ENCODE data around the gene EPHA5.

DNA sequence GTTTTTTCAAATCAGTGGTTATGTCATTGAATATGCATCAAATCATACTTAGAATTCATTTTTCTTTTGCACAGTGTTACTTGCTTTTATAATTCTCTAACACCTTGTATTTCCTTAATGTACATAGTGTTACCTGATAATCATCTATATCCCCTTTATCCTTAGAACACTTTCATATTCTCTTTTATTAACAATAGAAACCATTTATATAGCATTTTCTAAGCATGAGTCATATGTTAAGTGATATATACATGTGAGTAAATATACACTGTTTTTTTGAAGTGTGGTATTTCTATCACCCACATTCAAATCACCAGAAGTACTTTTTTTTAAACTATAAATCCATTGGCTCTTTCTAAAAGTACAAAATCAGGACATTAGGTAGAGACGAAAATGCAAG, 15.3 kb downstream of the EPHA5 start:
- TF ChIP-seq, protein P1, sequence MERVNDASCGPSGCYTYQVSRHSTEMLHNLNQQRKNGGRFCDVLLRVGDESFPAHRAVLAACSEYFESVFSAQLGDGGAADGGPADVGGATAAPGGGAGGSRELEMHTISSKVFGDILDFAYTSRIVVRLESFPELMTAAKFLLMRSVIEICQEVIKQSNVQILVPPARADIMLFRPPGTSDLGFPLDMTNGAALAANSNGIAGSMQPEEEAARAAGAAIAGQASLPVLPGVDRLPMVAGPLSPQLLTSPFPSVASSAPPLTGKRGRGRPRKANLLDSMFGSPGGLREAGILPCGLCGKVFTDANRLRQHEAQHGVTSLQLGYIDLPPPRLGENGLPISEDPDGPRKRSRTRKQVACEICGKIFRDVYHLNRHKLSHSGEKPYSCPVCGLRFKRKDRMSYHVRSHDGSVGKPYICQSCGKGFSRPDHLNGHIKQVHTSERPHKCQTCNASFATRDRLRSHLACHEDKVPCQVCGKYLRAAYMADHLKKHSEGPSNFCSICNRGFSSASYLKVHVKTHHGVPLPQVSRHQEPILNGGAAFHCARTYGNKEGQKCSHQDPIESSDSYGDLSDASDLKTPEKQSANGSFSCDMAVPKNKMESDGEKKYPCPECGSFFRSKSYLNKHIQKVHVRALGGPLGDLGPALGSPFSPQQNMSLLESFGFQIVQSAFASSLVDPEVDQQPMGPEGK (CRISPR knock-in tag; IDR thresholded peaks at IDR 0.05; ENCODE audit: borderline replicate concordance): no peak
- TF ChIP-seq ESRRG (CRISPR knock-in tag; IDR thresholded peaks at IDR 0.05) (no peak), ARNTL (CRISPR knock-in tag; IDR thresholded peaks at IDR 0.05; ENCODE audit: borderline replicate concordance, low read depth) (no peak), ZNF70 (CRISPR knock-in tag; IDR thresholded peaks at IDR 0.05) (no peak), ZFP30 (CRISPR knock-in tag; IDR thresholded peaks at IDR 0.05) (no peak), ZFP3 (CRISPR knock-in tag; IDR thresholded peaks at IDR 0.05) (no peak), RARB (CRISPR knock-in tag; IDR thresholded peaks at IDR 0.05) (no peak), CSDC2 (CRISPR knock-in tag; IDR thresholded peaks at IDR 0.05) (no peak), GLIS3 (CRISPR knock-in tag; IDR thresholded peaks at IDR 0.05) (no peak), OSR1 (CRISPR knock-in tag; IDR thresholded peaks at IDR 0.05) (no peak), TCF4 (CRISPR knock-in tag; IDR thresholded peaks at IDR 0.05; ENCODE audit: borderline replicate concordance) (no peak), ZNF8 (CRISPR knock-in tag; IDR thresholded peaks at IDR 0.05) (no peak)
- TF ChIP-seq, protein P2, sequence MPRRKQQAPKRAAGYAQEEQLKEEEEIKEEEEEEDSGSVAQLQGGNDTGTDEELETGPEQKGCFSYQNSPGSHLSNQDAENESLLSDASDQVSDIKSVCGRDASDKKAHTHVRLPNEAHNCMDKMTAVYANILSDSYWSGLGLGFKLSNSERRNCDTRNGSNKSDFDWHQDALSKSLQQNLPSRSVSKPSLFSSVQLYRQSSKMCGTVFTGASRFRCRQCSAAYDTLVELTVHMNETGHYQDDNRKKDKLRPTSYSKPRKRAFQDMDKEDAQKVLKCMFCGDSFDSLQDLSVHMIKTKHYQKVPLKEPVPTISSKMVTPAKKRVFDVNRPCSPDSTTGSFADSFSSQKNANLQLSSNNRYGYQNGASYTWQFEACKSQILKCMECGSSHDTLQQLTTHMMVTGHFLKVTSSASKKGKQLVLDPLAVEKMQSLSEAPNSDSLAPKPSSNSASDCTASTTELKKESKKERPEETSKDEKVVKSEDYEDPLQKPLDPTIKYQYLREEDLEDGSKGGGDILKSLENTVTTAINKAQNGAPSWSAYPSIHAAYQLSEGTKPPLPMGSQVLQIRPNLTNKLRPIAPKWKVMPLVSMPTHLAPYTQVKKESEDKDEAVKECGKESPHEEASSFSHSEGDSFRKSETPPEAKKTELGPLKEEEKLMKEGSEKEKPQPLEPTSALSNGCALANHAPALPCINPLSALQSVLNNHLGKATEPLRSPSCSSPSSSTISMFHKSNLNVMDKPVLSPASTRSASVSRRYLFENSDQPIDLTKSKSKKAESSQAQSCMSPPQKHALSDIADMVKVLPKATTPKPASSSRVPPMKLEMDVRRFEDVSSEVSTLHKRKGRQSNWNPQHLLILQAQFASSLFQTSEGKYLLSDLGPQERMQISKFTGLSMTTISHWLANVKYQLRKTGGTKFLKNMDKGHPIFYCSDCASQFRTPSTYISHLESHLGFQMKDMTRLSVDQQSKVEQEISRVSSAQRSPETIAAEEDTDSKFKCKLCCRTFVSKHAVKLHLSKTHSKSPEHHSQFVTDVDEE (CRISPR knock-in tag; IDR thresholded peaks at IDR 0.05): no peak
- TF ChIP-seq, protein P3, sequence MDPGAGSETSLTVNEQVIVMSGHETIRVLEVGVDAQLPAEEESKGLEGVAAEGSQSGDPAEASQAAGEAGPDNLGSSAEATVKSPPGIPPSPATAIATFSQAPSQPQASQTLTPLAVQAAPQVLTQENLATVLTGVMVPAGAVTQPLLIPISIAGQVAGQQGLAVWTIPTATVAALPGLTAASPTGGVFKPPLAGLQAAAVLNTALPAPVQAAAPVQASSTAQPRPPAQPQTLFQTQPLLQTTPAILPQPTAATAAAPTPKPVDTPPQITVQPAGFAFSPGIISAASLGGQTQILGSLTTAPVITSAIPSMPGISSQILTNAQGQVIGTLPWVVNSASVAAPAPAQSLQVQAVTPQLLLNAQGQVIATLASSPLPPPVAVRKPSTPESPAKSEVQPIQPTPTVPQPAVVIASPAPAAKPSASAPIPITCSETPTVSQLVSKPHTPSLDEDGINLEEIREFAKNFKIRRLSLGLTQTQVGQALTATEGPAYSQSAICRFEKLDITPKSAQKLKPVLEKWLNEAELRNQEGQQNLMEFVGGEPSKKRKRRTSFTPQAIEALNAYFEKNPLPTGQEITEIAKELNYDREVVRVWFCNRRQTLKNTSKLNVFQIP (CRISPR knock-in tag; IDR thresholded peaks at IDR 0.05; ENCODE audit: borderline replicate concordance, low read depth): no peak

Data from SK-N-SH treated with all-trans-retinoic acid at 6 μM for 48 hours (cell line).